Activated naive CD4-positive, alpha-beta T cell treated with Interleukin-2 at 50 U/mL for 16 hours (primary cell): Measurements from ENCODE around the gene SRRM2.
A peak's percentile ranks its signal among the peaks of the same experiment; 100 is the strongest.

Source experiments
- DNase-seq: peaks from one replicate; pipeline ENCODE4 v3.0.0-alpha.2; 2020

SRRM2 gene

DNA sequence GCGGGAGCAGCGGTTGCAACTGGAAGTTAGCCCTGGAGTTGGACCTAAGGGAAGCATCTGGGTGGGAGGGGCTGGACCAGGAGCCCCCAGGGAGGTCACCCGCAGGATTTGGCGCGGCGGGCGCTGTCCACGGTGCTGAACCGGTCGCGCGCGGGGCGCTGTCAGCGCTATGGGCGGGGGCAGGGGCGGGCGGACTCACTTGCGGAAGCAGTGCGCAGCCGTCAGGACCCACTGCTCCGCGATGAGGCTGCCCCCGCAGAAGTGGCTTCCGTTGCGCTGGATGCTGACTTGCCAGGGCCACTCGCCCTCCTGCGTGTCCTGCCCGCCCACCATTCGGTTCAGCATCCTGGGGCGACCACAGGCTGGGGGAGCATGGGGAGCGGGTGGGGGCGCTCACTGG lies 36.9 kb upstream of the SRRM2 start:
- DNase-seq, result peak; percentile 83

- no peak for DNase-seq
These were observed 36.2 kb upstream of the SRRM2 start for GRCh38 chr16:2715966-2716885.

GRCh38 chr16:2716948-2717347 lies 35.5 kb upstream of the SRRM2 start:
- no peak for DNase-seq

DNA sequence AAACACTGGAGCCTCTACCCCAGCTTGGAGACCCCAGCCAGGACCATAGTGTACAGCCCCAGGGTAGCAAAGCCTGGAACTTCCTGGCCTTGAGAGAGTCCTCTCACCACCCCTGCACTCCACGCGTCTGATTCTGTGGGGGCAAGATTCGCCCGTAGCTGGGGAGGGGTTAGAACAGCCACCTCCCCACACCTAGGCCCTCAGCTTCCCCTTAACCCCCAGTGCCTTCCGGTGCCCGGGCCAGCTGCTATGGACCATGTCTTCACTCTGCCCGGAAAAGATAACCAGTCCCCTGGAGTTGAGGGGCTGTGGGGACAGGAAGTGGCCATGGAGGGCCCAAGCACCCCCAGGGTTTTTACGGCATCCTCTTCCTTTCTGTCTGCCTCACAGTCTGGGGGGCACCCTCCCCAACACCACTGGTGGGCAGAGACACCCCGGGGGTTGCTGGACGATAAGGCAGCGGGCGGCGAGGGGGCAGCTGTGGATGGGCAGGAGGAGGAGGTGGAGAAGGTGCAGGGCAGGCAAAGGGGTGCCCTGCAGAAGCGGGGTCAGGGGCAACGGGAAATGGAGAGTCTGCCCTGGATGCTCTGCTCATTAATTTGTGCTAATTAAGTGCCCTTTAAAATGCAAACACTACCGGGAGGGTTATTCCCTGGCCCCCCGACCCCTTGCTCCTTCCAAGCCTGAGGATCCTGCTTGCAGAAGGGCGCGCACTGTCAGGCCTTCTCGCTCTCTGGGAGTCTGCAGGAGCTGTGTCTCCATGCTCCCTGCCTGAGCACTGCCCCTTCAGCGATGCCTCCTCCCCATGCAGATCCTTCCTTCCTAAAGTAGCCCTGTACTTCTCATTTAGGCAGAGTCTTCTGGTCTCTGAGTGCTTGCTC lies 34.8 kb upstream of the SRRM2 start:
- no peak for DNase-seq

- no peak for DNase-seq
These were observed 32.9 kb upstream of the SRRM2 start for GRCh38 chr16:2719328-2720063.

GRCh38 chr16:2720064-2720457 lies 32.4 kb upstream of the SRRM2 start, which contains the start of gene PRSS27:
Gene PRSS27 (minus strand): TSS chr16:2720224. CDS start chr16:2720160, 64 bp downstream.
- DNase-seq, result no peak

DNA sequence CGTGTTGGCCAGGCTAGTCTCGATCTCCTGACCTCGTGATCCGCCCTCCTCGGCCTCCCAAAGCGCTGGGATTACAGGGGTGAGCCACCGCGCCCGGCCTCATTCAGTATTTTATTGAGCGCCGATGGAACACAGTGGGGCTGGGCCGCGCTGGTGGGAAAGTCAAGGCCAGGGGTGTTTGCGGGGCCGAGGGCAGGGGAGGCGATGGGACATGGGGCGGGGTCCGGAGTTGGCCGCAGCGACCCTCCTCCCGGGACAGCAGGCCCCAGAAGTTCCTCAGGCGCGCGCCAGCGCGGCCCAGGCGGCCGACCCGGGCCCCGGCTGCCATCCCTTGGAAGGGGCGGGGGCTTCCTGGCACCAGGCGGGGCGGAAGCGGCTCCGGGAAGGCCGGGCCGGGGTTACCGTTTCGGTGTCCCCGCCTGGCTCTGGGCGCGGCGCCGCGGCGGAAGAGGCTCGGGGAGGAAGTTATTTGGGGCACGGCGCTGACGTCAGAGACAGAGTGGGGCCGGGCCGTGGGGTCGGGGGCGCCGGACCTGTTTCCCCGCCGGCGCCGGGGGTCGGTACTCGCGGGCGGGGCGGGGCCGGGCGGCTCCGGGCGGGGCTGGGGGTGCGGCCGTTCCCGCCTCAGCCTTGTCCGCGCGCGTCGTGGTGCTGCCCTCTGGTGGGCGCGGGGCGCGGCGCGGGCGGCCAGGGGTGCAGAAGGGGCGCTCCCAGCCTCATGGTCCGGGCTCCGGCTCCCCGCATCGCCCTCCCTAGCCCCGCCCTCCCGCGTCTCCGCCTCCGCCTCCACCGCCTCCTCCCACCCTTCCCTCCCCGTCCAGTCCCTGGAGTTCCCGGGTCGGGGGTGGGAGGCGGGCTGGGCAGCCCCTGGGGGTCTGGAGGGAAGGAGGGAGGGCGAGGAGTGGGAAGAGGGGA lies 31.5 kb upstream of the SRRM2 start:
- DNase-seq, result peak; percentile 88

DNA sequence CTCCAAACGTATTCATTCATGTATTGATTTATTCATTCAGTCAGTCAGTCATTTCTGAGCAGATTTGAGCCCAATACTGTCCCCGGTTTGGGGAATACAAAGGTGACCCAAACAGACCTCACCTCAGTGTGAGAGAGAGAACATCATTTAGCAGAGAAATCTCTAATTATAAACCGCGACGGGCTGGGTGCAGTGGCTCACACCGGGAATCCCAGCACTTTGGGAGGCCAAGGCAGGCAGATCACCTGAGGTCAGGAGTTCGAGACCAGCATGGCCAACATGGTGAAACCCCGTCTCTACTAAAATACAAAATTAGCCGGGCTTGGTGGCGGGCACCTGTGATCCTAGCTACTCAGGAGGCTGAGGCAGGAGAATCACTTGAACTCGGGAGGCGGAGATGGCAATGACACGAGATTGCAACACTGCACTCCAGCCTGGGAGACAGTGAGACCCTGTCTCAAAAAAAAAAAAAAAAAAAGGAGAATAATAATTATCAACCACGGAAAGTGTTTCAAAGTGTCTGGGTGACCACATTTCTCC lies 30.7 kb upstream of the SRRM2 start:
- peak; percentile 7 for DNase-seq

DNA sequence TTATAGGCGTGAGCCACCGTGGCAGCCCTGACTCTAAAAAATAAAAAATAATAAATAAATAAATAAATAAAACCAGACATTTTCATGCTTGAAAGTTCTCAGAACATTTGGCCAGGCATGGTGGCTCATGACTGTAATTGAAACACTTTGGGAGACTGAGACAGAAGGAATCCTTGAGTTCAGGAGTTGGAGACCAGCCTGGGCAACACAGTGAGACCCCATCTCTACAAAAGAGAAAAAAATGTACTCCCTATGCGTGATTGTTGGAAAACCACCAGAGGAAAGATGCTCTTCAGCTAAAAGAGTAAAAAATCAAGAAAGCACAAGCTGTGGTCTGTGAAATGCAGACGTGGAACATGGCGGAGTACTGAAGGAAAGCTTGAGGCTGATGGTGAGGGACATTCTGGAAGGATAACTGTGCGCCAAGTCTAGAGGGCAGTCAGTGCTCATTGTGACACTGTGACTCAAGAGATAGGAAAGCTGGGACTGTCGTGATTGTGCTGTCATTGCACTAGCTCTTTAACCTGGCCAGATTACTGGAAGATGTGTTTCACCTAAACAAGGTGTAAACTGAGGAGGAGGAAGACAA lies 28.3 kb upstream of the SRRM2 start:
- DNase-seq, result no peak

DNA sequence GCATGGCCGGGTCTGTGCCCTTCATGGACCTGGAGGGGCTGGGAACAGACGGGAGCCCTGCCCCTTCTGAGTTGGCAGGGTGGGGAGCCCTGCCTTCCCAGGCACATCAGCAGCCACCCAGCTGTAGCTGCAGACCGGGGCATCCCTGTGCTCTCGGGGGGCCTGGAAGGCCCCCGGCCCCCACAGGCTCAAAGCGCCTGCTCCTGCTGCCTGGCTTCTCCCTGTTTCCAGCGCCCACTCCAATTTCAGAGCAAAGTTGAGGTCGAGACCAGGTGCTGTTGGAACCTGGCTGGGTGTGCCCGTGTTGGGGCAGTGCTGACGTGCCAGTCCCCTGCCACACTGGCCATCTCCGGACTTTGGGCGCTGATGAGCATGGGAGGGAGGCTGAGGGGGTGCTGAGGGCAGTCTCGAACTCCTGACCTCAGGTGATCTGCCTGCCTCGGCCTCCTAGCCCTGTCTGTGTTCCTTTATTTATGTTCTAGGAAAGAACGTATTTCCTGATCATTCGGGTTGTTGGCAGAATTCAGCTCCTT lies 27.6 kb upstream of the SRRM2 start:
- DNase-seq, result no peak

DNA sequence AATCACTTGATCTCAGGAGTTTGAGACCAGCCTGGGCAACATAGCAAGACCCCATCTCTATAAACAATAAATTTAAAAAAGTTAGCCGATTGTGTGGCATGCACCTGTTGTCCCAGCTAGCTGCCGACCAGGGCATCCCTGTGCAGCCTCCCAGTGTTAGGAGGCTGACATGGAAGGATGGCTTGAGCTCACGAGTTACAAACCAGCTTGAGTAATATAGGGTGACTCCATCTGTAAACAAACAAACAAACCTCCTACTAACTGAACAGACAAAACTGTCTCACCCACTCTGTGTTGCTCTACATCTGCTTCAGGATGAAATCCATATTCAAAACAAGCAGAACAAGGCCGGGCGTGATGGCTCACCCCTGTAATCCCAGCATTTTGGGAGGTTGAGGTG lies 25.5 kb upstream of the SRRM2 start:
- no peak for DNase-seq

DNA sequence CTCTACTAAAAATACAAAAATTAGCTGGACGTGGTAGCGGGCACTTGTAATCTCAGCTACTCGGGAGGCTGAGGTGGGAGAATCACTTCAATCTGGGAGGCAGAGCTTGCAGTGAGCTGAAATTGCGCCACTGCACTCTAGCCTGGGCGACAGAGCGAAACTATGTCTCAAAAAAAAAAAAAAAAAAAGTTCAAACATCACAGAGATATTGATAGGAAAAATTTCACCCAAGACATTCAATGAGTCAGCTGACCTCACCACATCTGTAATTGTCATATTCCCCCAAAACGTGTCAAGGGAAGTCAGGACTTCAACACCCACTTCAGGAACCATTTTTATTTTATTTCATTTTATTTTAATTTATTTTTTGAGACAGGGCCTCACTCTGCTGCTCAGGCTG lies 24.4 kb upstream of the SRRM2 start:
- no peak for DNase-seq

DNA sequence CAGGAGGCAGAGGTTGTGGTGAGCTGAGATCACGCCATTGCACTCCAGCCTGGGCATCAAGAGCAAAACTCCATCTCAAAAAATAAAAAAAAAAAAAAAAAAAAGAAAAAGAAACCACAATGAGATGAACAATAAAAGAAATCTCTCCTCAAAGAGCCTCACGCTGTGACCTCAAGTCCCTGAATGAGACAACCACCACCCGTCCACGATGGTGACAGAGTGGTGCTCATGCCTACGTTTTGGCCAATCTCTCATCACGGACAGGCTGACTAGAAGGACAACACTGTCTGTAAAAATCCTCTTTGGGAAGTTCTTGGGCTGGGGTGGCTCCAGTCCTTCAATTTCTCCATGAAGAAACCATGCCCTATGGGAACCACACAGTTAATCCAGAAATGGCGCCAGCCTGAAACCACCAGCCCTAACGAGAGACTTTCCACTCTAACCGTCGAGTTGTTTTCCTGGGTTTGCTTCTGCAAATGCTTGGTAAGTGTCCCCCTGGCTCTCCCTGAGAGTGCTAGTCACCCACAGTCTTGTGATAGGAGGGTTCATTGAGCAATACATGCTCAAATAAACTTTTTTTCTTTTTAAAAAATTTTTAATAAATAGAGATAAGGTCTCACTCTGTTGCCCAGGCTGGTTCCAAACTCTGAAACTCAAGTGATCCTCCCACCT lies 17.5 kb upstream of the SRRM2 start:
- DNase-seq, result no peak

DNA sequence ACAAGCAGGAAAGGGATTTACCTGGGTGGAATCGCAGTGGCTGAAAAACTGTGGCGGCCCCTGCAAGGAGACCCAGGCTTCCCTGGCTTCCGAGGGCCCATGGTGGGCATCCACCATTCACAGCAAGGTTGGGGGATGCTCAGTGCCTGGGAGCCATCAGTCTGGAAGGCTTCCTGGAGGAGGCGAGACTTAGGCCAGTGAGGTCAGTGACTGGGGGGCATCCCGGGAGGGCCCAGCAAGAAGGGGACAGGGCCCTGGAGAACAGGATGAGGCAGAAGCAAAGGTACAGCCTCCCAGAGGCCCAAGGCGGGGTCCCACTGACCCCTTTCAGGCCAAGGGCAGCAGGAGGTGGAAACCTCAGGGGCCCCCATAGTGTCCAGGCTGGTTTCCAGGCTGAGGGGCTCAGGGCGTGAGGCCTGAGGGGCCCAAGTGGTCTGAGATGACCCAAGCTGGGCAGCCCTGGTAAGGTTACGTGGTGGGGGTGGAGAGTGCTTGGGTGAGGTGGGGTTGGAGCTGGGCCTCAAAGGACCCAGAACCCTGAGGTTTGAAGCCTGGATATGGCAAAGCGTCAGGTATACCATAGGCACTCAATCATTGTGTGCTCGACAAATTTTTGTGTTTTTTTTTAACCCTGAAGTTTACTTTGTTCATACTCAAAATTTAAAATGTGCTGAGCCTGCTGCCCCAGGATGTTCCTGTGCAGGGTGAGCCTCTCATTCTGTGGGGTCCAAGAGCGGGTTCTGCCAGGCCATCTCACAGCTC lies 15.8 kb upstream of the SRRM2 start:
- DNase-seq, result no peak

- DNase-seq, result no peak
These were observed 15.2 kb upstream of the SRRM2 start for GRCh38 chr16:2737238-2737605.

DNA sequence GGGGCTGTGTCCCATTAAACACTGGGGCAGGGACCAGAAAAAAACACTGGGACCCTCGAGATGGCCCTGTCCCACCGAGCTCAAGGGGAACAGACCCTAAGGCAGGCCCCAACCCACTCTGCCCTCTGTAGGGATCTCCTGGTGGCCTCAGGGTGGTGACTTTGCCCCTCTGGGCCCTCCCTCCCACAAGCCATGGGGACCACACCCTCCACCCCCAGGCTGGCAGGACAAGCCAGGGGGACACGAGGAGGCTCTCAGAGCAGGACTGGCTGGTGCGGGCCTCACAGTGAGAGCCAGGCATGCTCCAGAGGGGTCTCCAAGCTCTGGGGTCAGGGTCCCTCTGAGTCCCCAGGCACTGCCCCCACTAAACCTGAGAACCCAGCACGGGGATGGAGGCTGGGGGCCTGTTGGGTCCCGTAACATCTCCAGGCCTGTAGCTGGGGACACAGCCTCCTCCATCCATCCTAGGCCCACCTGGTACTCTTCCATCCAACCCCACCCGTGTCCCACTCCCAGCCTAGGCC lies 14.5 kb upstream of the SRRM2 start:
- DNase-seq, result no peak

- DNase-seq, result no peak
These were observed 13.8 kb upstream of the SRRM2 start for GRCh38 chr16:2738615-2739014.

GRCh38 chr16:2739625-2740430 lies 12.6 kb upstream of the SRRM2 start:
- no peak for DNase-seq

DNA sequence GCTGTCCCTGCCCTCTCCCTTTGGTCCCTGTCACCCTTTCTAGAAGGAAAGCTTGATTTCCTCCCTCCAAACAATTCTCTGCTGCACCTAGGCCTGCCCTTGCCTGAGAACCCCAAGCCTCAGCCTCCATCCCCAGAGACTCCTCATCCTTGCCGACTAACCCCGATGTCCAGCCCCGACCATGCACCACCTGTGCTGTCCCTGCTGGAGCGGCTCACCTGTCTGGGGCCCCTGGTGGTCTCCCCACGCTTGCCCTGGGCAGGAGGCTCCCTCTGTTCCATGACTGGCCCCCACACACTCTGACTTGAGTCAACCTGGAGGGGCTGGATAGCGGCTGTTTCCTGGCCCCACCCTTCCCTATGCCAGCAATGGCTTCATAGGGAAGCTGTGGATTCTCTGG lies 12.0 kb upstream of the SRRM2 start:
- no peak for DNase-seq
